ENCODE data around the gene RUSC1.

DNA sequence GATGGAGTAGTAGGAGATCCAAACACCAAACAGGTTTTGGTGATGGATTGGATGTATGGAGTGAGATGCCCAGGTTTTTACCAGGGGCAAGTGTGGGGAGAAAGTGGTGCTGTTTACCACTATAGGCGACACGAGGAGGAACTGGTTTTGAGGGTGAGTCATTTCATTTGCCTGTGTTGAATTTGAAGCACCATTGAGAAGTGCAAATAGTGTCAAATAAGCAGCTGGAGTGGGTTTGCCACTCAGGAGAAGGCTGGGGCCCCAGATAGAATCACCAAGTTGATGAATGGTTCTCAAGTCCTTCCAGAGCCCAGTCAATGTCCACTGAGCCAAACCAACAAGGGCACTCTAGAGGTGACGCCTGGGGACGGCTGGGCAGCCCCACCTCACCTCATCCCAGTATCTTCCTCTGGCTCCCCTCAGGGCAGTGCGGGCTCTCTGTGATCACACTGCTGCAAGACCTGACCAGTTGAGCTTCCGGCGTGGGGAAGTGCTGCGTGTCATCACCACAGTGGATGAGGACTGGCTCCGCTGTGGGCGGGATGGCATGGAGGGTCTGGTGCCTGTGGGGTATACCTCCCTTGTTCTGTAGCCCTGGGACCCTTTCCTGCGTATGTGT, 9.4 kb downstream of the RUSC1 start:
- TF ChIP-seq GABPA (IDR thresholded peaks at IDR 0.05; ENCODE audit: low read depth) (no peak), FOXM1 (IDR thresholded peaks at IDR 0.05; ENCODE audit: low read depth) (no peak)
- TF ChIP-seq, protein P1, sequence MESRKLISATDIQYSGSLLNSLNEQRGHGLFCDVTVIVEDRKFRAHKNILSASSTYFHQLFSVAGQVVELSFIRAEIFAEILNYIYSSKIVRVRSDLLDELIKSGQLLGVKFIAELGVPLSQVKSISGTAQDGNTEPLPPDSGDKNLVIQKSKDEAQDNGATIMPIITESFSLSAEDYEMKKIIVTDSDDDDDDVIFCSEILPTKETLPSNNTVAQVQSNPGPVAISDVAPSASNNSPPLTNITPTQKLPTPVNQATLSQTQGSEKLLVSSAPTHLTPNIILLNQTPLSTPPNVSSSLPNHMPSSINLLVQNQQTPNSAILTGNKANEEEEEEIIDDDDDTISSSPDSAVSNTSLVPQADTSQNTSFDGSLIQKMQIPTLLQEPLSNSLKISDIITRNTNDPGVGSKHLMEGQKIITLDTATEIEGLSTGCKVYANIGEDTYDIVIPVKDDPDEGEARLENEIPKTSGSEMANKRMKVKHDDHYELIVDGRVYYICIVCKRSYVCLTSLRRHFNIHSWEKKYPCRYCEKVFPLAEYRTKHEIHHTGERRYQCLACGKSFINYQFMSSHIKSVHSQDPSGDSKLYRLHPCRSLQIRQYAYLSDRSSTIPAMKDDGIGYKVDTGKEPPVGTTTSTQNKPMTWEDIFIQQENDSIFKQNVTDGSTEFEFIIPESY (IDR thresholded peaks at IDR 0.05; ENCODE audit: borderline replicate concordance, low read depth) = no peak
- TF ChIP-seq, protein P2, sequence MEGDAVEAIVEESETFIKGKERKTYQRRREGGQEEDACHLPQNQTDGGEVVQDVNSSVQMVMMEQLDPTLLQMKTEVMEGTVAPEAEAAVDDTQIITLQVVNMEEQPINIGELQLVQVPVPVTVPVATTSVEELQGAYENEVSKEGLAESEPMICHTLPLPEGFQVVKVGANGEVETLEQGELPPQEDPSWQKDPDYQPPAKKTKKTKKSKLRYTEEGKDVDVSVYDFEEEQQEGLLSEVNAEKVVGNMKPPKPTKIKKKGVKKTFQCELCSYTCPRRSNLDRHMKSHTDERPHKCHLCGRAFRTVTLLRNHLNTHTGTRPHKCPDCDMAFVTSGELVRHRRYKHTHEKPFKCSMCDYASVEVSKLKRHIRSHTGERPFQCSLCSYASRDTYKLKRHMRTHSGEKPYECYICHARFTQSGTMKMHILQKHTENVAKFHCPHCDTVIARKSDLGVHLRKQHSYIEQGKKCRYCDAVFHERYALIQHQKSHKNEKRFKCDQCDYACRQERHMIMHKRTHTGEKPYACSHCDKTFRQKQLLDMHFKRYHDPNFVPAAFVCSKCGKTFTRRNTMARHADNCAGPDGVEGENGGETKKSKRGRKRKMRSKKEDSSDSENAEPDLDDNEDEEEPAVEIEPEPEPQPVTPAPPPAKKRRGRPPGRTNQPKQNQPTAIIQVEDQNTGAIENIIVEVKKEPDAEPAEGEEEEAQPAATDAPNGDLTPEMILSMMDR (IDR thresholded peaks at IDR 0.05) = no peak

Data from SK-N-SH (cell line).